ENCODE data around the gene C10orf67.

The C10orf67 gene

DNA sequence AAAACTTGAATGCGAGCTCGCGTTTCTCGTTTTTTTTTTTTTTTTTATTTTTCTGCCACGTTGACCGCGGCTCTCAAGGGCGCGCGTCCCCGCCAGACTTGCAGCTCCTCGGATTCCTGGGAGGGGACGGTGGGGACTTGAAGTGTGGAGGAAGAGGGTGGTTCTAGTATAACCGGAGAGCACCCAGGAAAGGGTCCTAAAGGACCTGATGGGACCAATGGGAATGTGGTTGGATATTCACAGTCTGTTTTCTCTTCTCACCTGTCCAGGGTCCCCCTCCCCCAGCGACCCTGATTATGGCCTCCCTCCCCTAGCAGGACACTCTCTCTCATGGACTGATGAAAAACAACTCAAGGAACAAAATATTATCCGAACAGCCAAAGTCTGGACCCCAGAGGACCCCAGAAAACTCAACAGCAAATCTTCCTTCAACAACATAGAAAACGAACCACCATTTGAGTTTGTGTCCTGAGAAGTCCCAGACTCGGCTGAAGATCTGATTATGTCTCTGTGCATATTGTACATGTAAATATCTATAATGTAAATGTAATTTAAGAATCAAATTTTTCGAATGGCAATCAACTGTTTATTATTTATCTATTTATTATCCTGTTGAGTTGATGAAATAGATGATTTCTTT is 151.0 kb downstream of the C10orf67 start:
- DNase-seq: no peak
- no peak overlapping the region for H3K4me3 ChIP-seq (ENCODE audit: low read depth, low read length)
- no peaks in the 10 kb centered on the region for H3K36me3 ChIP-seq
- TF ChIP-seq, protein P1, sequence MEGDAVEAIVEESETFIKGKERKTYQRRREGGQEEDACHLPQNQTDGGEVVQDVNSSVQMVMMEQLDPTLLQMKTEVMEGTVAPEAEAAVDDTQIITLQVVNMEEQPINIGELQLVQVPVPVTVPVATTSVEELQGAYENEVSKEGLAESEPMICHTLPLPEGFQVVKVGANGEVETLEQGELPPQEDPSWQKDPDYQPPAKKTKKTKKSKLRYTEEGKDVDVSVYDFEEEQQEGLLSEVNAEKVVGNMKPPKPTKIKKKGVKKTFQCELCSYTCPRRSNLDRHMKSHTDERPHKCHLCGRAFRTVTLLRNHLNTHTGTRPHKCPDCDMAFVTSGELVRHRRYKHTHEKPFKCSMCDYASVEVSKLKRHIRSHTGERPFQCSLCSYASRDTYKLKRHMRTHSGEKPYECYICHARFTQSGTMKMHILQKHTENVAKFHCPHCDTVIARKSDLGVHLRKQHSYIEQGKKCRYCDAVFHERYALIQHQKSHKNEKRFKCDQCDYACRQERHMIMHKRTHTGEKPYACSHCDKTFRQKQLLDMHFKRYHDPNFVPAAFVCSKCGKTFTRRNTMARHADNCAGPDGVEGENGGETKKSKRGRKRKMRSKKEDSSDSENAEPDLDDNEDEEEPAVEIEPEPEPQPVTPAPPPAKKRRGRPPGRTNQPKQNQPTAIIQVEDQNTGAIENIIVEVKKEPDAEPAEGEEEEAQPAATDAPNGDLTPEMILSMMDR (IDR thresholded peaks at IDR 0.05; ENCODE audit: low read depth, low read length): no peak
- peaks cover 87% of the 10 kb centered on the region for H3K27me3 ChIP-seq
- no peaks in the 10 kb centered on the region for H3K9me3 ChIP-seq
- H3K4me1 ChIP-seq: no peaks in the 10 kb centered on the region

DNA sequence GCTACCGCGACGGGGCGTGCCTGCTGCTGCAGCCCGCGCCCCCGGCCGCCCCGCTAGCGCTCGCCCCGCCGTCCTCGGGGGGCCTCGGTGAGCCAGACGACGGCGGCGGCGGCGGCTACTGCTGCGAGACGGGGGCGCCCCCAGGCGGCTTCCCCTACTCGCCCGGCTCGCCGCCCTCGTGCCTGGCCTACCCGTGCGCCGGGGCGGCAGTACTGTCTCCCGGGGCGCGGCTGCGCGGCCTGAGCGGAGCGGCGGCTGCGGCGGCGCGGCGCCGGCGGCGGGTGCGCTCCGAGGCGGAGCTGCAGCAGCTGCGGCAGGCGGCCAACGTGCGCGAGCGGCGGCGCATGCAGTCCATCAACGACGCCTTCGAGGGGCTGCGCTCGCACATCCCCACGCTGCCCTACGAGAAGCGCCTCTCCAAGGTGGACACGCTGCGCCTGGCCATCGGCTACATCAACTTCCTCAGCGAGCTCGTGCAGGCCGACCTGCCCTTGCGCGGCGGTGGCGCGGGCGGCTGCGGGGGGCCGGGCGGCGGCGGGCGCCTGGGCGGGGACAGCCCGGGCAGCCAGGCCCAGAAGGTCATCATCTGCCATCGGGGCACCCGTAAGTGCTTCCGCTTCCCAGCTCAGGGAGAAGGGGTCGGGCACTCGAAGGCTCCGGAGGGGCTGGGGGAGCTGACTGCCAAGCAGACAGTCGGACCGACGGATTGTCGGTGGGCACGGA is 151.7 kb downstream of the C10orf67 start:
- Histone ChIP-seq H3K9me3 (no peaks in the 10 kb centered on the region), H3K27me3 (peaks cover 80% of the 10 kb centered on the region), H3K4me3 (ENCODE audit: low read depth, low read length) (no peak overlapping the region), H3K36me3 (no peaks in the 10 kb centered on the region), H3K4me1 (no peaks in the 10 kb centered on the region)
- TF ChIP-seq, protein P1 (IDR thresholded peaks at IDR 0.05; ENCODE audit: low read depth, low read length): no peak
- DNase-seq: no peak

DNA sequence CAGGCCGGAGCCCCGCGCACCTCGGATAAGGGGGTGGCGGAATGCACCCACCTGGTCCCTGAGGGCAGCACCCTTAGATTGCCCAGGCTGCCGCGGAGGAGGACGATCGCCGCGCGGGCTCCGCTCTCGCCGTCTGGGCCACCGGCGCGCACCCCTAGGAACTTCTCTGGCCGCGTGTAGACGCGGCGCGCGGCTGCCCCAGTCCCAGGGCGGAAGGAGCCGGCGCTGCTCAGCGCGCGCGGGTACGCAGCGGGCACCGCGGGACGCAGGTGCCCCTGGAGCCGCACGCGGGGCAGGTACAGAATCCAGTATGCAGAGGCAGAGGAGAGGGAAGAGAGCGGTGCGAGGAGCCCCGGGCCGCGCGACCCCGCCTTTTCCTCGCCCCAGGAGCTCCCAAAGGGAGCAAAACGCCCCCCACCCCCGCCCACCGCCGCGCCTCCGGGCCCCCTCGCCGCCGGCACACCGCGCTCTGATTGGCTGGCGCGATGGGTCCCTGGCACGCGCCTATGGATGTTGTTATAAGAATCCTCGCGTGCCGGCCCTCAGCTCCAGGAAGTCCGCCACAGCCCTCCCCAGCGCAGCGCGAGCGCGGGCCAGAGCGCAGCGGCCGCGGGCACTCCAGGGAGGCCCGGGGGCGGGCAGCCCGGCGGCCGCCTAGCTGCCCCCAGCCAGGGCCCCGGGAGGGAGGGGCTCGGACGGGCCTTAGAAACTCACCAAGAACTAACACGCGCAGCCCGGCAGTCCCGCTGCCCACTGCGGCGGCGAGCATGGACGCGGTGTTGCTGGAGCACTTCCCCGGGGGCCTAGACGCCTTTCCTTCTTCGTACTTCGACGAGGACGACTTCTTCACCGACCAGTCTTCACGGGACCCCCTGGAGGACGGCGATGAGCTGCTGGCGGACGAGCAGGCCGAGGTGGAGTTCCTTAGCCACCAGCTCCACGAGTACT is 152.6 kb downstream of the C10orf67 start, which contains the start of gene PTF1A:
TSS of gene PTF1A (plus strand) at position 549 of the 948 bp plus-strand sequence. CDS start at position 768, 219 bp downstream.
- Histone ChIP-seq H3K27me3 (peaks cover 72% of the 10 kb centered on the region), H3K4me3 (ENCODE audit: low read depth, low read length) (no peak within 1 kb of the TSS), H3K36me3 (no peaks in the 10 kb centered on the region), H3K4me1 (no peaks in the 10 kb centered on the region), H3K9me3 (no peaks in the 10 kb centered on the region)
- DNase-seq: no peak
- TF ChIP-seq, protein P1 (IDR thresholded peaks at IDR 0.05; ENCODE audit: low read depth, low read length): no peak

DNA sequence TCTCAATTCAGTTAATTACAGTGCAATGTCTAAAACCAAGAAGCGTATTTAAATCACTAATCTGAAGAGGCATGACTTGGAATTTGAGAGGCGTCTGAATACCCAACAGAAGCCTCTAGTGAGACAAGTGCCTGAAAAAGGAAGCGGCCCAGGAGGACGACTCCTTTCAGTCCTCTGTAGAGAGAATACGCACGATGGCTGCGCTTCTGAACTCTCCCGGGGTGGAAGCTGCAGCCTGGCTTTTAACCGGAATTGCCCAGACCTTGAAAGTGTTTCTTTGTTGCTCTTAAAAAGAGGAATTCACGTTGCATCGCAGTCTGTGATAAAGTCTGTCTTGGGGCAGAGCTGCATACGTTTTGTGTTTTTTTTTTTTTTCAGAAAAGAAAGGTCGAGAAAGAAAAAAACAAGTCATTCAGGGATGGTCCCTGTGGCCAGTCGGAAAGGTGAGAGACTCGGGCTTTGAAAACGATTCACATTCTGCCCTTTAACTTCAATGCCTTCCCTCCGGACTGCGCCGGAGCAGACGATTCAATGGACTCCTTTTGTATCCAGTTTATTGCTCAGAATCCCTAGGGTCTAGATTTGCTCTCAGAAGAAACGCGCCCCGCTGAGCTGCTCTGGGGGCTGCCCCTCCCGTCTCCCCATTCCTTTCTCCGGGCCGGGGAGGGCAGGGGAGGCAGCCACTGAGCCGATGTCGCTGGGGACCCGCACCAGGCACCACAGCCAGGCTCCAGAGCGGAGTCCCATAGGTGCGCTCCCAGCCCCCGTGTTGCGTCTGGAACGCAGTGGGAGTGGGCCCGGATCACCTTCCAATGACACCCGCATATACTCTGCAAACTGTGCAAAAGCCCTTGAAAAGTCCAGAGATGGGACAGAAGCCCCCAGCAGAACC is 153.5 kb downstream of the C10orf67 start:
- peaks cover 66% of the 10 kb centered on the region for H3K27me3 ChIP-seq
- TF ChIP-seq, protein P1 (IDR thresholded peaks at IDR 0.05; ENCODE audit: low read depth, low read length): no peak
- DNase-seq: no peak
- H3K36me3 ChIP-seq: no peaks in the 10 kb centered on the region
- H3K9me3 ChIP-seq: no peaks in the 10 kb centered on the region
- no peaks in the 10 kb centered on the region for H3K4me1 ChIP-seq
- H3K4me3 ChIP-seq (ENCODE audit: low read depth, low read length): no peak overlapping the region

DNA sequence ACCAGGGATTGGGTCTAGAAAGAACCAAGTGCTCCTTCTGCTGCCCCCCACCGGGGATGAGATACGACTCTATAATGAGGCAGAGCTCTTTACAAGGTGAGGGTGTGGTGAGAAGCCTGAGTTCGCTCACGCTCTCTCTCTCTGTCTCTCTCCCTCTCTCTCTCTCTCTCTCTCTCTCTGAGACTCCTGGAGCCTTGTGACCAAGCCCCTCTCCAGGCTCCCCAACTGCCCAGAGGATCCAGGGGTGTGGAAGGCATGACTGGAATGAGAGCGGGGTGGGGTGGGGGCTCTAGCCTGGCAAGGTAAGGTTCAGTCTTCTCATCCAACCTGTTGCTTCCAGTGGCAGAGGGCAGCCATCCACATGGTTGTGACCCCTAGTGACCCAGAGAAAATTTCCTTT is 155.6 kb downstream of the C10orf67 start:
- H3K27me3 ChIP-seq: peaks cover 46% of the 10 kb centered on the region
- no peak for DNase-seq

More for the DNA sequence above, 155.6 kb downstream of the C10orf67 start:
- Histone ChIP-seq H3K4me3 (ENCODE audit: low read depth, low read length) (no peak overlapping the region), H3K4me1 (no peaks in the 10 kb centered on the region), H3K36me3 (no peaks in the 10 kb centered on the region), H3K9me3 (no peaks in the 10 kb centered on the region)
- TF ChIP-seq, protein P1 (IDR thresholded peaks at IDR 0.05; ENCODE audit: low read depth, low read length): no peak

Measured in BE2C (cell line).